Neural cell (in vitro differentiated cells): ENCODE results near the gene GABRB1. TPM values are rescaled to one million over a fixed set of nuclear protein-coding genes. Genes with fewer than 3 reads are reported as not detected.

Source experiments
- H2AFZ ChIP-seq: fragments of 200-600, 300-800 bp; sonication (generic), shearing (Covaris generic); 2 replicates; pipeline ENCODE4 v1.6.0; 2014; ENCODE audit warnings: low read depth, mild to moderate bottlenecking, antibody characterized with exemption, low read length, moderate library complexity
- H3F3A ChIP-seq: fragments of 200-600 bp; shearing (Covaris generic); 2 replicates; pipeline ENCODE4 v1.6.1; 2016; ENCODE audit warnings: mild to moderate bottlenecking, moderate library complexity, mixed read lengths, antibody characterized with exemption, low read length; ENCODE audit not compliant: insufficient read depth, poor library complexity, severe bottlenecking
- H3K27ac ChIP-seq: fragments of 200-600, 300-800 bp; sonication (generic), shearing (Covaris generic); 2 replicates; pipeline ENCODE4 v1.5.1; 2014; ENCODE audit warnings: mild to moderate bottlenecking, low read length, moderate library complexity
- H3K27me3 ChIP-seq: fragments of 300-800, 200-600 bp; sonication (generic), shearing (Covaris generic); 2 replicates; pipeline ENCODE4 v1.6.0; 2014; ENCODE audit warnings: mild to moderate bottlenecking, low read depth, low read length, moderate library complexity; ENCODE audit not compliant: insufficient read depth
- H3K36me3 ChIP-seq: fragments of 300-800, 200-600 bp; sonication (generic), shearing (Covaris generic); 2 replicates; pipeline ENCODE4 v1.5.1; 2014; ENCODE audit warnings: mild to moderate bottlenecking, antibody characterized with exemption, low read length, moderate library complexity; ENCODE audit not compliant: insufficient read depth
- H3K4me2 ChIP-seq: fragments of 300-800, 200-600 bp; sonication (generic), shearing (Covaris generic); 2 replicates; pipeline ENCODE4 v1.6.0; 2014; ENCODE audit warnings: mild to moderate bottlenecking, low read length
- H3K4me3 ChIP-seq: fragments of 300-800, 200-600 bp; sonication (generic), shearing (Covaris generic); 2 replicates; pipeline ENCODE4 v1.5.1; 2014; ENCODE audit warnings: mild to moderate bottlenecking, low read length, moderate library complexity
- H3K79me2 ChIP-seq: fragments of 200-600 bp; shearing (Covaris generic); replicated peaks from 2 replicates; pipeline ENCODE4 v1.6.0; 2014; ENCODE audit warnings: mild to moderate bottlenecking, low read length, moderate library complexity; ENCODE audit not compliant: insufficient read depth
- H3K9ac ChIP-seq: fragments of 300-800, 200-600 bp; sonication (generic), shearing (Covaris generic); 2 replicates; pipeline ENCODE4 v1.6.1; 2016; ENCODE audit warnings: mild to moderate bottlenecking, low read length, mixed read lengths
- H3K9me2 ChIP-seq: fragments of 200-600 bp; shearing (Covaris generic); 2 replicates; pipeline ENCODE4 v1.6.1; 2016; ENCODE audit warnings: mild to moderate bottlenecking, low read length, mixed read lengths; ENCODE audit not compliant: insufficient read depth
- H3K9me3 ChIP-seq: fragments of 200-600, 300-800 bp; sonication (generic), shearing (Covaris generic); 2 replicates; pipeline ENCODE4 v1.6.1; 2016; ENCODE audit warnings: mild to moderate bottlenecking, mixed run types, low read length, moderate library complexity, mixed read lengths
- H4K20me1 ChIP-seq: fragments of 200-600 bp; shearing (Covaris generic); 2 replicates; pipeline ENCODE4 v1.6.1; 2016; ENCODE audit warnings: mild to moderate bottlenecking, mixed run types; ENCODE audit not compliant: insufficient read depth
- CTCF ChIP-seq: fragments of 450-650 bp; IDR thresholded peaks from 2 replicates; pipeline ENCODE4 v1.5.1; 2014; ENCODE audit warnings: antibody characterized with exemption, mild to moderate bottlenecking, moderate library complexity; ENCODE audit not compliant: poor library complexity, severe bottlenecking
- EP300 ChIP-seq: fragments of 450-650 bp; conservative IDR thresholded peaks from 2 replicates; pipeline ENCODE4 v1.6.1; 2014; ENCODE audit warnings: antibody characterized with exemption, mild to moderate bottlenecking, moderate library complexity; ENCODE audit not compliant: poor library complexity, severe bottlenecking
- EZH2 ChIP-seq: fragments of 200-600, 300-800 bp; shearing (Covaris generic), sonication (generic); IDR thresholded peaks from 2 replicates; pipeline ENCODE4 v1.6.1; 2014; ENCODE audit warnings: antibody characterized with exemption, low read length, borderline replicate concordance, mild to moderate bottlenecking; ENCODE audit not compliant: insufficient read depth, poor library complexity, severe bottlenecking
- MXI1 ChIP-seq: fragments of 450-650 bp; conservative IDR thresholded peaks from 2 replicates; pipeline ENCODE4 v1.6.1; 2014; ENCODE audit warnings: antibody characterized with exemption, mild to moderate bottlenecking; ENCODE audit not compliant: poor library complexity, severe bottlenecking
- POLR2AphosphoS5 ChIP-seq: IDR thresholded peaks from 2 replicates; pipeline ENCODE4 v1.6.1; 2012
- RAD21 ChIP-seq: fragments of 450-650 bp; conservative IDR thresholded peaks from 2 replicates; pipeline ENCODE4 v1.6.1; 2014; ENCODE audit warnings: antibody characterized with exemption, mild to moderate bottlenecking, moderate library complexity
- REST ChIP-seq: IDR thresholded peaks from 2 replicates; pipeline ENCODE4 v1.6.1; 2012; ENCODE audit warnings: borderline replicate concordance
- SMC3 ChIP-seq: fragments of 450-650 bp; conservative IDR thresholded peaks from 2 replicates; pipeline ENCODE4 v1.6.1; 2014; ENCODE audit warnings: antibody characterized with exemption, mild to moderate bottlenecking, moderate library complexity; ENCODE audit not compliant: poor library complexity
- TAF1 ChIP-seq: IDR thresholded peaks from 2 replicates; pipeline ENCODE4 v1.6.1; 2012; ENCODE audit warnings: low read depth
- polyA plus RNA-seq: library from polyadenylated mRNA; depleted of rRNA; stranded (reverse); fragments of >200 nt; gene quantifications from 2 replicates; pipeline ENCODE4 v1.2.3, GENCODE V29; 2014

Gene GABRB1
- polyA plus RNA-seq, 1 donor from 2014 or later: 1.0 TPM

- Histone ChIP-seq H3K4me3 (no peak overlapping the region), H4K20me1 (no peaks in the 10 kb centered on the region), H3K9me3 (no peaks in the 10 kb centered on the region)
Measured at GRCh38 chr4:47110546-47111132, 79.3 kb downstream of the GABRB1 start.

More at GRCh38 chr4:47110546-47111132, 79.3 kb downstream of the GABRB1 start:
- no peaks in the 10 kb centered on the region for H3K27me3 ChIP-seq
- no peaks in the 10 kb centered on the region for H3K79me2 ChIP-seq
- no peaks in the 10 kb centered on the region for H3F3A ChIP-seq
- TF ChIP-seq CTCF: no peak
- TF ChIP-seq RAD21: no peak
- no peak for TF ChIP-seq POLR2AphosphoS5
- TF ChIP-seq EZH2: no peak
- no peak for TF ChIP-seq TAF1
- TF ChIP-seq MXI1: no peak
- TF ChIP-seq REST: no peak
- no peak for TF ChIP-seq SMC3
- no peak for TF ChIP-seq EP300
- no peak overlapping the region for H3K9ac ChIP-seq
- no peak overlapping the region for H3K27ac ChIP-seq
- no peak overlapping the region for H3K4me2 ChIP-seq
- H2AFZ ChIP-seq: no peak overlapping the region
- no peaks in the 10 kb centered on the region for H3K9me2 ChIP-seq
- H3K36me3 ChIP-seq: no peaks in the 10 kb centered on the region
